ENCODE results near the gene UGCG. TPM values are rescaled to one million over a fixed set of nuclear protein-coding genes. Genes with fewer than 3 reads are reported as not detected.

The UGCG gene
- total RNA-seq, 4 donors from 2014 or later, result 31.4 to 131 (median 46.7) TPM

- H3K27me3 ChIP-seq, result no peaks in the 10 kb centered on the region
- peaks cover 13 to 33% (median 18%) of the 10 kb centered on the region in 3 donors for H3K4me1 ChIP-seq
- no peaks in the 10 kb centered on the region for H3K9me3 ChIP-seq
- DNase-seq, result no peak
- peak overlapping the region in 1 of 4 donors; percentile 31 for H3K4me3 ChIP-seq
- intact Hi-C loops (cut with DNase I), result no loop called here
- no peak for TF ChIP-seq POLR2A (IDR thresholded peaks at IDR 0.05)
- TF ChIP-seq CTCF (IDR thresholded peaks at IDR 0.05), result no peak
- 73 to 79% methylated on average over 4 of the region's 4 CpGs for WGBS, 2 donors
- peaks cover 0 to 31% (median 2%) of the 10 kb centered on the region in 3 donors for H3K36me3 ChIP-seq
- peak overlapping the region in 3 of 4 donors; percentile 1 to 70 (median 27) for H3K27ac ChIP-seq
Observed at GRCh38 chr9:111938427-111938800, 41.8 kb downstream of the UGCG start.

GRCh38 chr9:111939322-111939721 is 42.7 kb downstream of the UGCG start:
- intact Hi-C loops (cut with DNase I), result no loop called here
- H3K27me3 ChIP-seq, result no peaks in the 10 kb centered on the region
- H3K27ac ChIP-seq, result no peak overlapping the region
- no peak for DNase-seq
- TF ChIP-seq CTCF (IDR thresholded peaks at IDR 0.05) (no peak), POLR2A (IDR thresholded peaks at IDR 0.05) (no peak)
- no peak overlapping the region for H3K4me3 ChIP-seq
- peaks cover 13 to 33% (median 18%) of the 10 kb centered on the region in 3 donors for H3K4me1 ChIP-seq
- WGBS, 2 donors, result 83 to 88% methylated on average over 2 of the region's 2 CpGs
- no peaks in the 10 kb centered on the region for H3K9me3 ChIP-seq
- H3K36me3 ChIP-seq, result peaks cover 0 to 22% (median 0%) of the 10 kb centered on the region in 3 donors

GRCh38 chr9:111940697-111941096 is 44.1 kb downstream of the UGCG start:
- intact Hi-C loops (cut with DNase I), result no loop called here
- TF ChIP-seq POLR2A (IDR thresholded peaks at IDR 0.05) (no peak), CTCF (IDR thresholded peaks at IDR 0.05) (no peak)
- Histone ChIP-seq H3K9me3 (no peaks in the 10 kb centered on the region), H3K27me3 (no peaks in the 10 kb centered on the region), H3K4me3 (no peak overlapping the region), H3K36me3 (peaks cover 0 to 8% (median 0%) of the 10 kb centered on the region in 3 donors), H3K27ac (no peak overlapping the region), H3K4me1 (peaks cover 13 to 33% (median 18%) of the 10 kb centered on the region in 3 donors)
- WGBS, 2 donors, result 76 to 80% methylated on average over 3 of the region's 3 CpGs
- no peak for DNase-seq

GRCh38 chr9:111943200-111943599 is 46.6 kb downstream of the UGCG start:
- intact Hi-C loops (cut with DNase I), result no loop called here
- peaks cover 6 to 9% (median 6%) of the 10 kb centered on the region in 3 donors for H3K4me1 ChIP-seq
- 92% methylated on average over 4 of the region's 4 CpGs for WGBS, 2 donors

GRCh38 chr9:111943746-111944145 is 47.1 kb downstream of the UGCG start:
- Histone ChIP-seq H3K4me3 (no peak overlapping the region), H3K36me3 (no peaks in the 10 kb centered on the region), H3K9me3 (no peaks in the 10 kb centered on the region), H3K27me3 (no peaks in the 10 kb centered on the region), H3K4me1 (peaks cover under 1 to 3% (median 1%) of the 10 kb centered on the region in 3 donors), H3K27ac (no peak overlapping the region)
- TF ChIP-seq POLR2A (IDR thresholded peaks at IDR 0.05), result no peak
- TF ChIP-seq CTCF (IDR thresholded peaks at IDR 0.05), result no peak
- 87 to 92% methylated on average over 3 of the region's 3 CpGs for WGBS, 2 donors
- intact Hi-C loops (cut with DNase I), result no loop called here
- DNase-seq, result no peak

More at GRCh38 chr9:111943200-111943599, 46.6 kb downstream of the UGCG start:
- Histone ChIP-seq H3K4me3 (no peak overlapping the region), H3K9me3 (no peaks in the 10 kb centered on the region), H3K36me3 (no peaks in the 10 kb centered on the region), H3K27ac (no peak overlapping the region), H3K27me3 (no peaks in the 10 kb centered on the region)
- TF ChIP-seq POLR2A (IDR thresholded peaks at IDR 0.05) (no peak), CTCF (IDR thresholded peaks at IDR 0.05) (no peak)
- no peak for DNase-seq

All from esophagus squamous epithelium (tissue), 5 donors.